Fibroblast of pulmonary artery (primary cell): Measurements from ENCODE around the gene PTPRM.

Experiments
- DNase-seq: peaks from one replicate; pipeline ENCODE4 v3.0.0-alpha.2; 2010; ENCODE audit warnings: low read depth
- H3K4me3 ChIP-seq: replicated peaks from 2 replicates; pipeline ENCODE4 v1.5.1; 2011; ENCODE audit warnings: low read depth, mild to moderate bottlenecking, control low read depth, low read length, moderate library complexity
- TF ChIP-seq, protein P1 (sequence below): IDR thresholded peaks from 2 replicates; pipeline ENCODE4 v1.5.1; 2011; ENCODE audit warnings: mild to moderate bottlenecking, control low read depth, low read length, inconsistent platforms; ENCODE audit errors: missing control alignments

The PTPRM gene

GRCh38 chr18:7532942-7533341 lies 34.2 kb upstream of the PTPRM start:
- TF ChIP-seq, protein P1, sequence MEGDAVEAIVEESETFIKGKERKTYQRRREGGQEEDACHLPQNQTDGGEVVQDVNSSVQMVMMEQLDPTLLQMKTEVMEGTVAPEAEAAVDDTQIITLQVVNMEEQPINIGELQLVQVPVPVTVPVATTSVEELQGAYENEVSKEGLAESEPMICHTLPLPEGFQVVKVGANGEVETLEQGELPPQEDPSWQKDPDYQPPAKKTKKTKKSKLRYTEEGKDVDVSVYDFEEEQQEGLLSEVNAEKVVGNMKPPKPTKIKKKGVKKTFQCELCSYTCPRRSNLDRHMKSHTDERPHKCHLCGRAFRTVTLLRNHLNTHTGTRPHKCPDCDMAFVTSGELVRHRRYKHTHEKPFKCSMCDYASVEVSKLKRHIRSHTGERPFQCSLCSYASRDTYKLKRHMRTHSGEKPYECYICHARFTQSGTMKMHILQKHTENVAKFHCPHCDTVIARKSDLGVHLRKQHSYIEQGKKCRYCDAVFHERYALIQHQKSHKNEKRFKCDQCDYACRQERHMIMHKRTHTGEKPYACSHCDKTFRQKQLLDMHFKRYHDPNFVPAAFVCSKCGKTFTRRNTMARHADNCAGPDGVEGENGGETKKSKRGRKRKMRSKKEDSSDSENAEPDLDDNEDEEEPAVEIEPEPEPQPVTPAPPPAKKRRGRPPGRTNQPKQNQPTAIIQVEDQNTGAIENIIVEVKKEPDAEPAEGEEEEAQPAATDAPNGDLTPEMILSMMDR: no peak
- no peak for DNase-seq

DNA sequence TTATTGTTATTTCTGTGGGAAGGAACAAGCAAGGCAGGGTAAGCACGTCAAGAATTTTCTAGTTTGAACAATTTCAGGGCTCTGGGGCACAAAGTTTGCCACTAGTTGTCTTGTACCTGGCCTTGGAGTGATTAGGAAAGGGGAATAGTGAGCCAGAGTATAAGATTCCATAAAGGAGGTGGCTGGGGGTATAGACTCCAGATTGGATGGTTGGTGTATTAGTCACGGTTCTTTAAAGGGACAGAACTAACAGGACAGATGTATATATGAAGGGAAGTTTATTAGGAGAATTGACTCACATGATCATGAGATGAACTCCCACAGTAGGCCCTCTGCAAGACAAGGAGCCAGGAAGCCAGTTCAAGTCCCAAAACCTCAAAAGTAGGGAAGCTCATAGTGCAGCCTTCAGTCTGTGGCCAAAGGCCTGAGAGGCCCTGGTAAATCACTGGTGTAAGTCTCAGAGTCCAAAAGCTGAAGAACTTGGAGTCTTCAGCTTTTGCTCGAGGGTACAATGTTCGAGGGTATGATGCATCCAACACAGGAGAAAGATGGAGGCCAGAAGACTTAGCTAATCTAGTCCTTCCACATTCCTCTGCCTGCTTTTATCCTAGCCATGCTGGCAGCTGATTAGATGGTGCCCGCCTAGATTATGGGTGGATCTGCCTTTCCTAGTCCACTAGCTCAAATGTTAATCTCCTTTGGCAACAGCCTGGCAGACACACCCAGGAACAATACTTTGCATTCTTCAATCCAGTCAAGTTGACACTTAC lies 31.5 kb upstream of the PTPRM start:
- no peak for DNase-seq
- H3K4me3 ChIP-seq: no peak overlapping the region
- TF ChIP-seq, protein P1: no peak

More at GRCh38 chr18:7532942-7533341, 34.2 kb upstream of the PTPRM start:
- H3K4me3 ChIP-seq: no peak overlapping the region

GRCh38 chr18:7537145-7537544 lies 30.0 kb upstream of the PTPRM start:
- DNase-seq: no peak
- TF ChIP-seq, protein P1: no peak

DNA sequence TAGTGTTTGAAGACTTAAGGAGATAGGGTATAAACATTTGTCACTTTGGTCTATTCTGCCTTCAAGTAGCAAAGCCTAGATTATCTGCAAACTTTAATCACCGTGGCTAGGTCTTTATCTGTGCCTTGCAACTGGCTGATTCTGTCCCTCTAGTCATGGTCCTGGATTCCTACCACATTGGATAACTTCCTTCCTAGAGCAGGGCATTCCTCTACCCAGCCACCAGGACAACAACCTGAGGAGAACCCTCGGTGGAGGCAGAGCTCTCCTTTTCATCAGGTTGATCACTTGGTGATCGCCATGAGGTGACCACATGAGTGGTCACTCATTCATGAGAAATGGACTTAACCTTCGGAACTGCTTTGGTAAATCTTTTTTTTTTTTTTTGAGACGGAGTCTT lies 25.3 kb upstream of the PTPRM start:
- H3K4me3 ChIP-seq: no peak overlapping the region
- DNase-seq: no peak
- TF ChIP-seq, protein P1: no peak

More at GRCh38 chr18:7537145-7537544, 30.0 kb upstream of the PTPRM start:
- H3K4me3 ChIP-seq: no peak overlapping the region

GRCh38 chr18:7544686-7545085 lies 22.4 kb upstream of the PTPRM start:
- no peak overlapping the region for H3K4me3 ChIP-seq
- no peak for DNase-seq
- TF ChIP-seq, protein P1: no peak

- TF ChIP-seq, protein P1: no peak
- no peak overlapping the region for H3K4me3 ChIP-seq
- peak; percentile 81 for DNase-seq
Measured at GRCh38 chr18:7545734-7546133, 21.4 kb upstream of the PTPRM start.

- H3K4me3 ChIP-seq: no peak overlapping the region
- no peak for DNase-seq
- TF ChIP-seq, protein P1: no peak
Measured at GRCh38 chr18:7548221-7548620, 18.9 kb upstream of the PTPRM start.
